Stimulated activated CD8-positive, alpha-beta memory T cell treated with anti-CD3 and anti-CD28 coated beads, Interleukin-2, amount 100 ng/mL, for 48 hours (primary cell): ENCODE measurements around the gene CALR3.
"Not testable (repeated sequence)": the region's sequence is repeated elsewhere in the genome, so short reads cannot be mapped to it uniquely, and the experiment has no call there.

Experiments used
- DNase-seq, 2 donors: peaks; one replicate each; pipeline ENCODE4 v3.0.0-alpha.2; 2020; ENCODE audit warnings: low read depth in 2 of 2

The CALR3 gene

GRCh38 chr19:16524991-16525734 lies 29.2 kb upstream of the CALR3 start:
- no peak for DNase-seq

GRCh38 chr19:16522559-16523377 lies 26.8 kb upstream of the CALR3 start:
- DNase-seq = no peak

GRCh38 chr19:16521715-16522289 lies 25.8 kb upstream of the CALR3 start:
- DNase-seq = no peak

- DNase-seq = no peak
Measured at GRCh38 chr19:16520986-16521624, 25.1 kb upstream of the CALR3 start.

- no peak for DNase-seq
Measured at GRCh38 chr19:16520074-16520973, 24.4 kb upstream of the CALR3 start.

GRCh38 chr19:16519230-16519687 lies 23.3 kb upstream of the CALR3 start:
- no peak for DNase-seq

GRCh38 chr19:16518483-16519229 lies 22.7 kb upstream of the CALR3 start:
- no peak for DNase-seq

GRCh38 chr19:16518061-16518460 lies 22.1 kb upstream of the CALR3 start:
- no peak for DNase-seq

- DNase-seq = no peak
Measured at GRCh38 chr19:16516923-16517610, 21.1 kb upstream of the CALR3 start.

GRCh38 chr19:16516381-16516780 lies 20.4 kb upstream of the CALR3 start:
- no peak for DNase-seq

- DNase-seq = no peak
Measured at GRCh38 chr19:16514383-16515019, 18.5 kb upstream of the CALR3 start.

GRCh38 chr19:16512611-16513010 lies 16.6 kb upstream of the CALR3 start:
- not testable (repeated sequence) for DNase-seq

- DNase-seq = no peak
Measured at GRCh38 chr19:16509141-16510061, 13.4 kb upstream of the CALR3 start.

- DNase-seq = no peak
Measured at GRCh38 chr19:16508546-16508945, 12.6 kb upstream of the CALR3 start.

GRCh38 chr19:16506961-16507360 lies 11.0 kb upstream of the CALR3 start:
- DNase-seq = no peak

- DNase-seq = not testable (repeated sequence)
Measured at GRCh38 chr19:16506161-16506560, 10.2 kb upstream of the CALR3 start.

- no peak for DNase-seq
Measured at GRCh38 chr19:16504271-16504670, 8.3 kb upstream of the CALR3 start.

- no peak for DNase-seq
Measured at GRCh38 chr19:16497837-16498236, 1.9 kb upstream of the CALR3 start.
